Stomach (tissue), 9 donors: ENCODE results near the gene INTS14. TPM values are rescaled to one million over a fixed set of nuclear protein-coding genes. Genes with fewer than 3 reads are reported as not detected.

ENCODE experiments used
- DNase-seq, 2 donors: peaks; one replicate each; pipeline versions ENCODE4 v3.0.0 to v3.0.0-alpha.2; 2013 to 2019
- H3K27ac ChIP-seq, 5 donors: fragments of 200-600 bp in 4 of 5; sonication (generic) in 4 of 5; one replicate each; pipeline ENCODE4 v1.5.1; 2013 to 2019; ENCODE audit warnings: mild to moderate bottlenecking in 1 of 5, moderate library complexity in 1 of 5
- H3K27me3 ChIP-seq, 3 donors: fragments of 200-600 bp; sonication (generic); one replicate each; pipeline ENCODE4 v1.5.1; 2017 to 2019; ENCODE audit warnings: mixed run types in 1 of 3
- H3K36me3 ChIP-seq, 4 donors: fragments of 200-600 bp; sonication (generic); 1 replicate in 3 of 4; 2 replicates in 1 of 4; pipeline ENCODE4 v1.5.1; 2016 to 2019
- H3K4me1 ChIP-seq, 4 donors: fragments of 200-600 bp; sonication (generic); one replicate each; pipeline ENCODE4 v1.5.1; 2016 to 2019
- H3K4me3 ChIP-seq, 4 donors: fragments of 200-600 bp; sonication (generic) in 3 of 4; one replicate each; pipeline ENCODE4 v1.5.1; 2016 to 2019; ENCODE audit warnings: mild to moderate bottlenecking in 1 of 4
- H3K9me3 ChIP-seq, 4 donors: fragments of 200-600 bp; sonication (generic); one replicate each; pipeline ENCODE4 v1.5.1; 2016 to 2019
- CTCF ChIP-seq, 7 experiments: fragments of 450-650 bp in 4 of 7; fragments of 200-600 bp in 3 of 7; sonication (generic) in 3 of 7; IDR thresholded peaks; one replicate each; pipeline ENCODE4 v1.5.1; 2016 to 2019; ENCODE audit warnings: antibody characterized with exemption in 7 of 7, control low read depth in 2 of 7, mild to moderate bottlenecking in 1 of 7
- EP300 ChIP-seq: sonication (generic); formaldehyde crosslinking; IDR thresholded peaks from one replicate; pipeline ENCODE4 v1.6.1; 2017; ENCODE audit warnings: antibody characterized with exemption
- POLR2A ChIP-seq, 4 donors: fragments of 450-650 bp; IDR thresholded peaks; one replicate each; pipeline ENCODE4 v1.6.1; 2016; ENCODE audit warnings: antibody characterized with exemption in 4 of 4, control low read depth in 2 of 4, mild to moderate bottlenecking in 1 of 4, moderate library complexity in 1 of 4
- POLR2AphosphoS5 ChIP-seq, 3 donors: sonication (generic); formaldehyde crosslinking; IDR thresholded peaks; one replicate each; pipeline ENCODE4 v1.6.1; 2016; ENCODE audit warnings: antibody characterized with exemption in 3 of 3
- WGBS, 5 donors: extraction: QIAGEN DNeasy Blood & Tissue Kit in 3 of 5; methylation state at CpG; one replicate each; pipeline versions ENCODE4 v1.1.5 to v1.1.7; 2013 to 2018; 5-methylcytosine and 5-hydroxymethylcytosine counted together
- intact Hi-C: fragments of 100-400 bp; cut with DNase I; formaldehyde crosslinking; loops from one replicate; pipeline ENCODE4 v1.15.1; 2023; ENCODE audit warnings: low total_unique reads
- polyA plus RNA-seq, 3 donors: library from polyadenylated mRNA; stranded (reverse); fragments of 200-250 nt; gene quantifications; one replicate each; pipeline ENCODE4 v1.2.3, GENCODE V29; 2013
- total RNA-seq, 5 donors: library from RNA; depleted of rRNA; stranded (reverse); fragments of >200 nt; gene quantifications; one replicate each; pipeline versions ENCODE4 v1.1.0 to v1.2.3, GENCODE V29; 2014 to 2016
- donor health status: healthy with polysubstance abuse.
- donor health status: Bipolar disorder and iron deficiency.
- donor health status: healthy.

The INTS14 gene
- total and polyA plus RNA-seq, 8 donors = 7.2 to 73.2 (median 17.7) TPM

- H3K4me1 ChIP-seq = no peaks in the 10 kb centered on the region
- 88 to 100% (median 91%) methylated on average over 1 of the region's 1 CpG for WGBS, 5 donors
- no peaks in the 10 kb centered on the region for H3K27me3 ChIP-seq
- no peaks in the 10 kb centered on the region for H3K9me3 ChIP-seq
- no peak for DNase-seq
- H3K27ac ChIP-seq = no peak overlapping the region
- H3K36me3 ChIP-seq = peaks cover 0 to 86% (median 65%) of the 10 kb centered on the region in 4 donors
- intact Hi-C loops = no loop called here
- TF ChIP-seq POLR2AphosphoS5 (IDR thresholded peaks at IDR 0.05) (no peak), CTCF (IDR thresholded peaks at IDR 0.05) (no peak), POLR2A (IDR thresholded peaks at IDR 0.05) (no peak), EP300 (no peak)
- H3K4me3 ChIP-seq = no peak overlapping the region
Observed at GRCh38 chr15:65655026-65655425, 44.1 kb upstream of the INTS14 start.

- 82 to 91% (median 89%) methylated on average over 5 of the region's 5 CpGs for WGBS, 5 donors
- no peaks in the 10 kb centered on the region for H3K27me3 ChIP-seq
- intact Hi-C loops = no loop called here
- no peaks in the 10 kb centered on the region for H3K4me1 ChIP-seq
- no peaks in the 10 kb centered on the region for H3K9me3 ChIP-seq
- no peak for DNase-seq
- TF ChIP-seq POLR2AphosphoS5 (IDR thresholded peaks at IDR 0.05) (no peak), CTCF (IDR thresholded peaks at IDR 0.05) (no peak), POLR2A (IDR thresholded peaks at IDR 0.05) (no peak), EP300 (no peak)
- no peak overlapping the region for H3K4me3 ChIP-seq
- H3K27ac ChIP-seq = no peak overlapping the region
- H3K36me3 ChIP-seq = peaks cover 0 to 75% (median 57%) of the 10 kb centered on the region in 4 donors
Observed at GRCh38 chr15:65653801-65654521, 43.0 kb upstream of the INTS14 start.

GRCh38 chr15:65653341-65653740 lies 42.4 kb upstream of the INTS14 start:
- Histone ChIP-seq H3K27me3 (no peaks in the 10 kb centered on the region), H3K36me3 (peaks cover 0 to 69% (median 54%) of the 10 kb centered on the region in 4 donors), H3K9me3 (no peaks in the 10 kb centered on the region), H3K4me1 (no peaks in the 10 kb centered on the region), H3K4me3 (no peak overlapping the region), H3K27ac (no peak overlapping the region)
- no peak for DNase-seq
- TF ChIP-seq EP300 (no peak), CTCF (IDR thresholded peaks at IDR 0.05) (no peak), POLR2AphosphoS5 (IDR thresholded peaks at IDR 0.05) (no peak), POLR2A (IDR thresholded peaks at IDR 0.05) (no peak)
- intact Hi-C loops = no loop called here

GRCh38 chr15:65651831-65652749 lies 41.2 kb upstream of the INTS14 start:
- Histone ChIP-seq H3K36me3 (peaks cover 0 to 57% (median 41%) of the 10 kb centered on the region in 4 donors), H3K9me3 (no peaks in the 10 kb centered on the region), H3K4me1 (no peaks in the 10 kb centered on the region), H3K27me3 (no peaks in the 10 kb centered on the region), H3K4me3 (no peak overlapping the region), H3K27ac (no peak overlapping the region)
- intact Hi-C loops = no loop called here
- no peak for DNase-seq
- 67 to 77% (median 75%) methylated on average over 9 to 11 of the region's 11 CpGs for WGBS, 5 donors
- TF ChIP-seq POLR2A (IDR thresholded peaks at IDR 0.05) = no peak
- TF ChIP-seq POLR2AphosphoS5 (IDR thresholded peaks at IDR 0.05) = no peak
- TF ChIP-seq CTCF (IDR thresholded peaks at IDR 0.05) = no peak
- no peak for TF ChIP-seq EP300
